GM12873 (cell line): Measurements from ENCODE around the gene OR10H5.

Experiments used
- TF ChIP-seq, protein P1 (sequence below): IDR thresholded peaks from 2 replicates; pipeline ENCODE4 v1.5.1; 2012; ENCODE audit warnings: low read depth, mild to moderate bottlenecking, moderate library complexity, low read length, control low read depth; ENCODE audit not compliant: insufficient read depth; ENCODE audit errors: missing control alignments

OR10H5 gene

DNA sequence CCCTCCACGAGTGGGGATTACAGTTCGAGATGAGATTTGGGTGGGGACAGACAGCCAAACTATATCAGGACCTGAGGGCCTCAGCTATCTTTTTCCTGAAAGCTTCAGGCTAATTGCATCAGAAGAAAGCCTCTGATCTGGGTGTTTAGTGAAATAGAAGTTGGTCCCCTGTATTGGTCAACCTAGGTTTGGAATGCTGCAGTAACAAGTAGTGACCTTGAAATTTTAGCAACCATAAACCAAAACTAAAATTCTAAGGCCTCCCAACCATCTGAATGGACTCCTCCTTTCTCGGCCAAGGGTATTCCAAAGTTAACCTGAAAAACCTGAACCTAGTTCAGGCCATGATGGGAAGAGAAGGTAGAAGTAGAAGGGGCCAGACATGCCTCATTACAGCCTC, 62.9 kb downstream of the OR10H5 start:
- TF ChIP-seq, protein P1, sequence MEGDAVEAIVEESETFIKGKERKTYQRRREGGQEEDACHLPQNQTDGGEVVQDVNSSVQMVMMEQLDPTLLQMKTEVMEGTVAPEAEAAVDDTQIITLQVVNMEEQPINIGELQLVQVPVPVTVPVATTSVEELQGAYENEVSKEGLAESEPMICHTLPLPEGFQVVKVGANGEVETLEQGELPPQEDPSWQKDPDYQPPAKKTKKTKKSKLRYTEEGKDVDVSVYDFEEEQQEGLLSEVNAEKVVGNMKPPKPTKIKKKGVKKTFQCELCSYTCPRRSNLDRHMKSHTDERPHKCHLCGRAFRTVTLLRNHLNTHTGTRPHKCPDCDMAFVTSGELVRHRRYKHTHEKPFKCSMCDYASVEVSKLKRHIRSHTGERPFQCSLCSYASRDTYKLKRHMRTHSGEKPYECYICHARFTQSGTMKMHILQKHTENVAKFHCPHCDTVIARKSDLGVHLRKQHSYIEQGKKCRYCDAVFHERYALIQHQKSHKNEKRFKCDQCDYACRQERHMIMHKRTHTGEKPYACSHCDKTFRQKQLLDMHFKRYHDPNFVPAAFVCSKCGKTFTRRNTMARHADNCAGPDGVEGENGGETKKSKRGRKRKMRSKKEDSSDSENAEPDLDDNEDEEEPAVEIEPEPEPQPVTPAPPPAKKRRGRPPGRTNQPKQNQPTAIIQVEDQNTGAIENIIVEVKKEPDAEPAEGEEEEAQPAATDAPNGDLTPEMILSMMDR = no peak
